ENCODE data around the gene GSK3B.

GRCh38 chr3:119817583-119818363, 276.5 kb downstream of the GSK3B start:
- no peak for TF ChIP-seq POLR2A (IDR thresholded peaks at IDR 0.05)
- TF ChIP-seq CTCF (IDR thresholded peaks at IDR 0.05) = no peak
- TF ChIP-seq POLR2AphosphoS5 (IDR thresholded peaks at IDR 0.05) = no peak
- no peak for TF ChIP-seq EP300 (IDR thresholded peaks at IDR 0.05)

Measured in upper lobe of left lung (tissue), 4 donors.